OCI-LY7 (cell line): ENCODE results near the gene GNAL. TPM values are rescaled to one million over a fixed set of nuclear protein-coding genes. Genes with fewer than 3 reads are reported as not detected.

Experiments
- BruUV-seq: library from RNA; stranded (reverse); fragments of 400-500 nt; replicated peaks from 2 replicates; lab custom pipeline; 2021; lab: Mats Ljungman, UMichigan
- CTCF ChIA-PET: fragments of 300-600 bp; sonication (Branson Sonifier 250); formaldehyde crosslinking; loops from one replicate; lab custom pipeline; 2022; ENCODE audit warnings: antibody characterized with exemption; ENCODE audit not compliant: unreplicated experiment; lab: Charles Lee
- POLR2A ChIA-PET: fragments of 300-600 bp; sonication (Branson Sonifier 250); formaldehyde crosslinking; loops from one replicate; lab custom pipeline; 2022; ENCODE audit warnings: antibody characterized with exemption; lab: Charles Lee
- DNase-seq: peaks from one replicate; pipeline ENCODE4 v3.0.0-alpha.2; 2015; ENCODE audit warnings: low spot score
- H2AFZ ChIP-seq: fragments of 200-600 bp; sonication (generic), shearing (Covaris generic); 2 replicates; pipeline ENCODE4 v1.6.1; 2014; ENCODE audit warnings: mild to moderate bottlenecking, antibody characterized with exemption, low read length, moderate library complexity
- H3K27ac ChIP-seq: fragments of 200-600 bp; sonication (generic); 2 replicates; pipeline ENCODE4 v1.5.1; 2014; ENCODE audit warnings: mixed run types, low read depth, mild to moderate bottlenecking, moderate library complexity, low read length, inconsistent platforms; ENCODE audit not compliant: poor library complexity, severe bottlenecking
- H3K36me3 ChIP-seq: fragments of 200-600 bp; sonication (generic); 2 replicates; pipeline ENCODE4 v1.6.1; 2014; ENCODE audit warnings: mild to moderate bottlenecking, antibody characterized with exemption, low read length, moderate library complexity, mixed read lengths; ENCODE audit not compliant: insufficient read depth
- H3K4me1 ChIP-seq: fragments of 200-600 bp; sonication (generic); 2 replicates; pipeline ENCODE4 v1.5.1; 2014; ENCODE audit warnings: mild to moderate bottlenecking, low read length; ENCODE audit not compliant: insufficient read depth, poor library complexity, severe bottlenecking
- H3K4me2 ChIP-seq: fragments of 200-600 bp; sonication (generic); 2 replicates; pipeline ENCODE4 v1.6.1; 2014; ENCODE audit warnings: mild to moderate bottlenecking, low read length
- H3K4me3 ChIP-seq: fragments of 200-600 bp; sonication (generic); 2 replicates; pipeline ENCODE4 v1.5.1; 2014; ENCODE audit warnings: mild to moderate bottlenecking, low read depth, low read length; ENCODE audit not compliant: poor library complexity, severe bottlenecking
- H3K79me2 ChIP-seq: fragments of 200-600 bp; sonication (generic); 2 replicates; pipeline ENCODE4 v1.6.1; 2016; ENCODE audit warnings: low read depth, mild to moderate bottlenecking, low read length, moderate library complexity, mixed read lengths; ENCODE audit not compliant: insufficient read depth
- H3K9me2 ChIP-seq: fragments of 200-600 bp; sonication (generic); 2 replicates; pipeline ENCODE4 v1.6.1; 2016; ENCODE audit warnings: mild to moderate bottlenecking, low read length, mixed read lengths; ENCODE audit not compliant: insufficient read depth
- H3K9me3 ChIP-seq: fragments of 200-600 bp; sonication (generic); 2 replicates; pipeline ENCODE4 v1.6.1; 2014; ENCODE audit warnings: mild to moderate bottlenecking, mixed run types, low read length, mixed read lengths
- H4K20me1 ChIP-seq: fragments of 200-600 bp; sonication (generic); 2 replicates; pipeline ENCODE4 v1.6.1; 2014; ENCODE audit warnings: mild to moderate bottlenecking, antibody characterized with exemption, low read length, moderate library complexity, mixed read lengths; ENCODE audit not compliant: insufficient read depth
- EZH2phosphoT487 ChIP-seq: fragments of 200-600 bp; sonication (generic); IDR thresholded peaks from 2 replicates; pipeline ENCODE4 v1.6.1; 2018; ENCODE audit warnings: low read depth, borderline replicate concordance, mild to moderate bottlenecking, mixed run types, antibody characterized with exemption, low read length, moderate library complexity, mixed read lengths
- intact Hi-C: fragments of 100-400 bp; cut with micrococcal nuclease; formaldehyde crosslinking; loops from one replicate; pipeline ENCODE4 v1.10.0; 2022; ENCODE audit not compliant: unreplicated experiment
- total RNA-seq, 2 experiments: library from RNA; depleted of rRNA in 1 of 2; stranded (reverse); fragments of >200 nt in 1 of 2; shearing (Covaris generic) in 1 of 2; gene quantifications; 2 replicates each; pipeline ENCODE4 v1.2.3, GENCODE V29; 2014 to 2022
- TF ChIP-seq, protein P1 (sequence below): fragments of 200-600 bp; sonication (generic); conservative IDR thresholded peaks from 2 replicates; pipeline ENCODE4 v1.5.1; 2014; ENCODE audit warnings: mild to moderate bottlenecking, antibody characterized with exemption, low read length, moderate library complexity, mixed read lengths

The GNAL gene
- total RNA-seq, 2 experiments from 2014 or later: 0.03 to 0.25 TPM

GRCh38 chr18:11789716-11790510 lies 100.8 kb downstream of the GNAL start:
- Histone ChIP-seq H3K4me2 (peak overlapping the region; percentile 23), H3K4me3 (no peak overlapping the region), H4K20me1 (no peaks in the 10 kb centered on the region), H3K9me2 (no peaks in the 10 kb centered on the region), H3K27ac (no peak overlapping the region), H3K4me1 (peaks cover 11% of the 10 kb centered on the region), H3K79me2 (no peaks in the 10 kb centered on the region), H2AFZ (peak overlapping the region; percentile 62), H3K36me3 (no peaks in the 10 kb centered on the region), H3K9me3 (no peaks in the 10 kb centered on the region)
- intact Hi-C loops: no loop called here
- ChIA-PET POLR2A (interaction anchor here (0.7 to 1.1 kb wide), 3 partner anchors 17 to 971 kb away, joined by 3 read pairs; no protein-coding TSS in a partner anchor), CTCF (no interaction called here)
- no peak for TF ChIP-seq EZH2phosphoT487
- TF ChIP-seq, protein P1, sequence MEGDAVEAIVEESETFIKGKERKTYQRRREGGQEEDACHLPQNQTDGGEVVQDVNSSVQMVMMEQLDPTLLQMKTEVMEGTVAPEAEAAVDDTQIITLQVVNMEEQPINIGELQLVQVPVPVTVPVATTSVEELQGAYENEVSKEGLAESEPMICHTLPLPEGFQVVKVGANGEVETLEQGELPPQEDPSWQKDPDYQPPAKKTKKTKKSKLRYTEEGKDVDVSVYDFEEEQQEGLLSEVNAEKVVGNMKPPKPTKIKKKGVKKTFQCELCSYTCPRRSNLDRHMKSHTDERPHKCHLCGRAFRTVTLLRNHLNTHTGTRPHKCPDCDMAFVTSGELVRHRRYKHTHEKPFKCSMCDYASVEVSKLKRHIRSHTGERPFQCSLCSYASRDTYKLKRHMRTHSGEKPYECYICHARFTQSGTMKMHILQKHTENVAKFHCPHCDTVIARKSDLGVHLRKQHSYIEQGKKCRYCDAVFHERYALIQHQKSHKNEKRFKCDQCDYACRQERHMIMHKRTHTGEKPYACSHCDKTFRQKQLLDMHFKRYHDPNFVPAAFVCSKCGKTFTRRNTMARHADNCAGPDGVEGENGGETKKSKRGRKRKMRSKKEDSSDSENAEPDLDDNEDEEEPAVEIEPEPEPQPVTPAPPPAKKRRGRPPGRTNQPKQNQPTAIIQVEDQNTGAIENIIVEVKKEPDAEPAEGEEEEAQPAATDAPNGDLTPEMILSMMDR: no peak
- DNase-seq: peak; percentile 46
- BruUV-seq: no TSS peak

GRCh38 chr18:11791131-11791530 lies 102.1 kb downstream of the GNAL start:
- intact Hi-C loops: no loop called here
- no peak overlapping the region for H3K4me3 ChIP-seq
- H4K20me1 ChIP-seq: no peaks in the 10 kb centered on the region
- peaks cover 11% of the 10 kb centered on the region for H3K4me1 ChIP-seq
- H3K9me3 ChIP-seq: no peaks in the 10 kb centered on the region
- no TSS peak for BruUV-seq
- no peak overlapping the region for H2AFZ ChIP-seq
- no peaks in the 10 kb centered on the region for H3K36me3 ChIP-seq
- DNase-seq: no peak
- no peaks in the 10 kb centered on the region for H3K9me2 ChIP-seq
- H3K79me2 ChIP-seq: no peaks in the 10 kb centered on the region
- ChIA-PET CTCF (no interaction called here), POLR2A (interaction anchor here (1.7 kb wide), 1 partner anchor 23 kb away, joined by 3 read pairs; no protein-coding TSS in a partner anchor)
- H3K4me2 ChIP-seq: no peak overlapping the region
- H3K27ac ChIP-seq: no peak overlapping the region
- TF ChIP-seq, protein P1: no peak
- TF ChIP-seq EZH2phosphoT487: no peak

- intact Hi-C loops: no loop called here
Observed at GRCh38 chr18:11792632-11793031, 103.6 kb downstream of the GNAL start.

More at GRCh38 chr18:11792632-11793031, 103.6 kb downstream of the GNAL start:
- ChIA-PET POLR2A (interaction anchor here (1.7 kb wide), 1 partner anchor 21 kb away, joined by 3 read pairs; no protein-coding TSS in a partner anchor), CTCF (no interaction called here)
- Histone ChIP-seq H3K36me3 (no peaks in the 10 kb centered on the region), H3K4me2 (no peak overlapping the region), H2AFZ (no peak overlapping the region), H4K20me1 (no peaks in the 10 kb centered on the region), H3K4me1 (peaks cover 11% of the 10 kb centered on the region), H3K9me3 (no peaks in the 10 kb centered on the region), H3K27ac (no peak overlapping the region), H3K4me3 (no peak overlapping the region), H3K79me2 (no peaks in the 10 kb centered on the region), H3K9me2 (no peaks in the 10 kb centered on the region)
- BruUV-seq: no TSS peak
- TF ChIP-seq, protein P1: no peak
- no peak for TF ChIP-seq EZH2phosphoT487
- DNase-seq: no peak
